MCF 10A (cell line): ENCODE data around the gene SIRT5. TPM values are rescaled to one million over a fixed set of nuclear protein-coding genes. Genes with fewer than 3 reads are reported as not detected.

ENCODE experiments used
- BruUV-seq: library from RNA; stranded (reverse); fragments of 400-500 nt; replicated peaks from 2 replicates; lab custom pipeline; 2021; lab: Mats Ljungman, UMichigan
- CTCF ChIA-PET: fragments of 300-600 bp; sonication (Branson Sonifier 250); formaldehyde crosslinking; extraction: SDS; loops from one replicate; lab custom pipeline; 2021; ENCODE audit warnings: antibody characterized with exemption, inconsistent platforms; lab: Yijun Ruan, JAX
- POLR2A ChIA-PET: fragments of 300-600, 350-650 bp; sonication (Branson Sonifier 250); formaldehyde crosslinking; extraction: SDS; loops from one replicate; lab custom pipeline; 2020; ENCODE audit warnings: antibody characterized with exemption, inconsistent platforms; lab: Yijun Ruan, JAX
- DNase-seq: peaks from one replicate; pipeline ENCODE4 v3.0.0-alpha.2; 2018; ENCODE audit not compliant: unreplicated experiment
- H3K27ac Mint-ChIP-seq: one replicate; pipeline ENCODE4 v1.8.0; 2022; ENCODE audit warnings: mild to moderate bottlenecking, low read depth, mixed read lengths; ENCODE audit not compliant: unreplicated experiment
- H3K27me3 Mint-ChIP-seq: one replicate; pipeline ENCODE4 v1.8.0; 2022; ENCODE audit warnings: mixed read lengths; ENCODE audit not compliant: insufficient read depth, unreplicated experiment
- H3K36me3 Mint-ChIP-seq: one replicate; pipeline ENCODE4 v1.8.0; 2022; ENCODE audit warnings: mild to moderate bottlenecking, moderate library complexity, mixed read lengths; ENCODE audit not compliant: insufficient read depth, unreplicated experiment
- H3K4me1 Mint-ChIP-seq: one replicate; pipeline ENCODE4 v1.8.0; 2022; ENCODE audit warnings: mixed read lengths; ENCODE audit not compliant: insufficient read depth, unreplicated experiment
- H3K4me3 Mint-ChIP-seq: one replicate; pipeline ENCODE4 v1.8.0; 2022; ENCODE audit warnings: mild to moderate bottlenecking, moderate library complexity, mixed read lengths; ENCODE audit not compliant: unreplicated experiment
- H3K9me3 Mint-ChIP-seq: one replicate; pipeline ENCODE4 v1.8.0; 2022; ENCODE audit warnings: mixed read lengths; ENCODE audit not compliant: unreplicated experiment
- intact Hi-C: fragments of 100-400 bp; cut with micrococcal nuclease; formaldehyde crosslinking; loops from 2 replicates; pipeline ENCODE4 v1.14.1; 2022
- total RNA-seq: library from RNA; stranded (reverse); gene quantifications from 2 replicates; pipeline ENCODE4 v1.2.3, GENCODE V29; 2022
- TF ChIP-seq, protein P1 (sequence below): fragments of 200-600 bp; IDR thresholded peaks from one replicate; pipeline ENCODE4 v1.8.0; 2022; ENCODE audit warnings: antibody characterized with exemption, mild to moderate bottlenecking; ENCODE audit not compliant: unreplicated experiment

Gene SIRT5
- total RNA-seq, 1 experiment from 2014 or later = 12.8 TPM

DNA sequence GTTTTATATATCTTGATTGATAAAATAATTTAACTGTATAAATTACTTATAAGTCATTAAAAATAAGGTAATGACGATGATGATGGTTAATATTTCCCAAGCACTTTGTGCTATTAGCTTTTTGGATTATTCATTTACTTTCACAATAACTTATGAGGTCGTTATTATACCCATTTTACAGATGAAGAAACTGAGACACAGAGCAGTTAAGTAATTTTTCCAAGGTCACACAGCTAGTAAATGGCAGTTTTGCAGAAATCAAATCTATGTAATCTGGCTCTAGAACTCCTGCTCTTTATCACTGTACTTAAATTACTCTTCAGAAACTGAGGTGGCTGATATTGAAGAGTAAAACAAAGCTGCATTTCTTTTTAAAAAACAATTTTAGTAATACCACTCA lies 58.9 kb downstream of the SIRT5 start:
- peaks cover 5% of the 10 kb centered on the region for H3K4me1 Mint-ChIP-seq
- DNase-seq = no peak
- no peak overlapping the region for H3K4me3 Mint-ChIP-seq
- H3K27ac Mint-ChIP-seq = no peak overlapping the region
- ChIA-PET CTCF (interaction anchor here (0.7 to 2.1 kb wide), 5 partner anchors 8 to 296 kb away, joined by 3 to 12 read pairs (median 3); partner anchors contain the start of gene NOL7), POLR2A (no interaction called here)
- H3K27me3 Mint-ChIP-seq = no peaks in the 10 kb centered on the region
- peaks cover 52% of the 10 kb centered on the region for H3K36me3 Mint-ChIP-seq
- intact Hi-C loops = no loop called here
- no peaks in the 10 kb centered on the region for H3K9me3 Mint-ChIP-seq
- no TSS peak for BruUV-seq
- TF ChIP-seq, protein P1, sequence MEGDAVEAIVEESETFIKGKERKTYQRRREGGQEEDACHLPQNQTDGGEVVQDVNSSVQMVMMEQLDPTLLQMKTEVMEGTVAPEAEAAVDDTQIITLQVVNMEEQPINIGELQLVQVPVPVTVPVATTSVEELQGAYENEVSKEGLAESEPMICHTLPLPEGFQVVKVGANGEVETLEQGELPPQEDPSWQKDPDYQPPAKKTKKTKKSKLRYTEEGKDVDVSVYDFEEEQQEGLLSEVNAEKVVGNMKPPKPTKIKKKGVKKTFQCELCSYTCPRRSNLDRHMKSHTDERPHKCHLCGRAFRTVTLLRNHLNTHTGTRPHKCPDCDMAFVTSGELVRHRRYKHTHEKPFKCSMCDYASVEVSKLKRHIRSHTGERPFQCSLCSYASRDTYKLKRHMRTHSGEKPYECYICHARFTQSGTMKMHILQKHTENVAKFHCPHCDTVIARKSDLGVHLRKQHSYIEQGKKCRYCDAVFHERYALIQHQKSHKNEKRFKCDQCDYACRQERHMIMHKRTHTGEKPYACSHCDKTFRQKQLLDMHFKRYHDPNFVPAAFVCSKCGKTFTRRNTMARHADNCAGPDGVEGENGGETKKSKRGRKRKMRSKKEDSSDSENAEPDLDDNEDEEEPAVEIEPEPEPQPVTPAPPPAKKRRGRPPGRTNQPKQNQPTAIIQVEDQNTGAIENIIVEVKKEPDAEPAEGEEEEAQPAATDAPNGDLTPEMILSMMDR = no peak

DNA sequence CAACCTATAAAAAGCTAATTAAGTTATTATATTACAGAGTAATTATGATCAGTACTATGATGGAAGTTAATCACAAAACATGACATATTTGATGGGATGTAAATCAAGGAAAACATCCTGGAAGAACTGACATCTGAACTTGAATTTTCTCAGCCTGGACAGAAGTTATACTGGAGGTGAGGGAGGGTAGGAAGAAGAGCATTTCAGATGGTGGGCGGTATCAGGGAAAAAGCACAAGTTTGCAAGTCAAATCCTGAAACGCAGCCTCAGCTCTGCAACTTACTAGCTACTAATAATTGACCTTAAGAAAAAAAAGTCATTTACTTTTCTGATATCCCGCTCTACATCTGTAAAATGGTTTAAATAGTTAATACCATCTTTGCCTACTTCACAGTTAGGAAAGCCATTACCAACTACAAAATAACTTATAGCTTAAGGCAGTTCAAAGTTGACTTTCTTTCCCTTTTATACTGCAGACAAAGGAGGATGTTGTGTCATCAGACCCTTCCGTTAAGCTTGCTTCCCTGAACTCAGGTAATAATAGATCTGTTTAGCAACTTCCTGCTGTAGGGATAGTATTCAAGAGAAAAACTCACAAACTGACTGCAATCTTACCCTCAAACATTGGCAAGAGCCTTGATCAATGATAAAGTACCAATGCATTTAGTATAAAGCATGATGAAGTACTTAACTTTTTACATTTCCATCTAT lies 61.7 kb downstream of the SIRT5 start:
- ChIA-PET POLR2A (interaction anchor here (0.7 to 1.0 kb wide), 3 partner anchors 21 to 73 kb away, joined by 3 to 5 read pairs (median 3); partner anchors contain the start of genes NOL7 and SIRT5), CTCF (interaction anchor here (0.8 to 1.1 kb wide), 2 partner anchors 12 to 21 kb away, joined by 4 to 6 read pairs; partner anchors contain the start of gene NOL7)
- no peaks in the 10 kb centered on the region for H3K9me3 Mint-ChIP-seq
- intact Hi-C loops = no loop called here
- BruUV-seq = no TSS peak
- no peaks in the 10 kb centered on the region for H3K4me1 Mint-ChIP-seq
- H3K27me3 Mint-ChIP-seq = no peaks in the 10 kb centered on the region
- TF ChIP-seq, protein P1 = no peak
- H3K4me3 Mint-ChIP-seq = no peak overlapping the region
- peaks cover 59% of the 10 kb centered on the region for H3K36me3 Mint-ChIP-seq
- peak; percentile 31 for DNase-seq
- no peak overlapping the region for H3K27ac Mint-ChIP-seq

DNA sequence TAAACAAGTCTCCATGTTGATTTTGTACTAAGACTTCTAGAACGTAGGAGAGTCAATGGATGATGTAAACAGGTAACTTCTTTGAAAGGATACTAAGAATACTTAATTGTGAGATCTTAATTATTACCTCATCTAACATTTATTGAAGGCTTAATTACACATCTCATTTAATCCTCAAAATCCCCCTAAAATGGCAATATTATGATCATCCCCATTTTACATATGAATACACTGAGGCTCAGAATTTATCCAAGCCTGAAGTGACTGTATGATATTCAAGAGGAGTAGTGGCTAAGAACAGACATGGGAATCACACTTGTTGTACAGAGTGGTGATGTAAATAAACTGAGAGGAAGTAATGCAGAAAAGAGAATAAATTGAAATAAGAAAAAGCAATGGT lies 63.6 kb downstream of the SIRT5 start:
- H3K4me3 Mint-ChIP-seq = no peak overlapping the region
- H3K27me3 Mint-ChIP-seq = no peaks in the 10 kb centered on the region
- ChIA-PET POLR2A (no interaction called here), CTCF (no interaction called here)
- H3K36me3 Mint-ChIP-seq = peaks cover 45% of the 10 kb centered on the region
- DNase-seq = no peak
- peak overlapping the region; percentile 12 for H3K27ac Mint-ChIP-seq
- H3K9me3 Mint-ChIP-seq = no peaks in the 10 kb centered on the region
- intact Hi-C loops = no loop called here
- TF ChIP-seq, protein P1 = no peak
- H3K4me1 Mint-ChIP-seq = no peaks in the 10 kb centered on the region
- BruUV-seq = no TSS peak

DNA sequence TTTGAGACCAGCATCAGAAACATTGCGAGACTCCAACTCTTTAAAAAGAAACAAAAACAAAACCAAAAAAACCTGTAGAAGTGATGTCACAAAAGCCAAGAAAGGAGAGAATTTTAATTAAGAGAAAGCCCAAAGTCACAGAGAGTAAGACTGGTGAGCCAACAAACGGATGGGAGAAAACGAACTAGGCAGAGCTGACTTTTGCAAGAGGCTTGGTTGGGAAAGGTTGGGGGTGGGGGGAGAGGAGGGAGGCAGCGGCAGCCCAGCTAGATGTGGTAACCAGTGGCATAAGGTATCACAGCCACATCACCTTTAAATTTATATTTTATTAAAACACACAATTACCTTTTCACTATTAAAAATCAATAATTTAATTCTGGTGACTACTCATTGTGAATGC lies 64.2 kb downstream of the SIRT5 start:
- no peak overlapping the region for H3K4me3 Mint-ChIP-seq
- ChIA-PET CTCF (interaction anchor here (1.2 kb wide), 1 partner anchor 64 kb away, joined by 3 read pairs; the partner anchor contains the start of gene SIRT5), POLR2A (no interaction called here)
- H3K9me3 Mint-ChIP-seq = no peaks in the 10 kb centered on the region
- H3K27me3 Mint-ChIP-seq = no peaks in the 10 kb centered on the region
- BruUV-seq = no TSS peak
- DNase-seq = no peak
- intact Hi-C loops = no loop called here
- peaks cover 50% of the 10 kb centered on the region for H3K36me3 Mint-ChIP-seq
- TF ChIP-seq, protein P1 = no peak
- no peaks in the 10 kb centered on the region for H3K4me1 Mint-ChIP-seq
- H3K27ac Mint-ChIP-seq = peak overlapping the region; percentile 12
